ENCODE data around the gene NT5DC3. TPM values are rescaled to one million over a fixed set of nuclear protein-coding genes. Genes with fewer than 3 reads are reported as not detected.

NT5DC3 gene
- total RNA-seq, 1 experiment from 2014 or later, result 19.7 TPM

GRCh38 chr12:103834942-103835341, 6.1 kb downstream of the NT5DC3 start:
- ChIA-PET CTCF (no interaction called here), POLR2A (ENCODE audit: low non-redundant PET) (no interaction called here)
- intact Hi-C loops (cut with micrococcal nuclease; ENCODE audit: unreplicated experiment), result loop anchor here (5.0 kb wide), 1 partner anchor 33 kb away; no protein-coding TSS in a partner anchor
- no peaks in the 10 kb centered on the region for H3K36me3 ChIP-seq (ENCODE audit: insufficient read depth, low read length, poor library complexity, severe bottlenecking)
- TF ChIP-seq EZH2 (IDR thresholded peaks at IDR 0.05; ENCODE audit: borderline replicate concordance, low read depth, low read length, poor library complexity, severe bottlenecking) (no peak), CTCF (conservative IDR thresholded peaks at IDR 0.05; ENCODE audit: low read depth, low read length) (no peak)
- no peak overlapping the region for H3K4me3 ChIP-seq (ENCODE audit: low read depth, low read length, poor library complexity, severe bottlenecking)
- no TSS peak for BruUV-seq (replicated peaks)
- peaks cover 19% of the 10 kb centered on the region for H3K4me1 ChIP-seq (ENCODE audit: insufficient read depth, low read length, poor library complexity, severe bottlenecking)
- peaks cover 13% of the 10 kb centered on the region for H3K9me3 ChIP-seq (ENCODE audit: low read depth, low read length, poor library complexity, severe bottlenecking)
- H3K27ac ChIP-seq (ENCODE audit: low read depth, low read length, poor library complexity, severe bottlenecking), result no peak overlapping the region
- H3K27me3 ChIP-seq (replicated peaks; ENCODE audit: insufficient read depth, low read depth, low read length, poor library complexity), result no peaks in the 10 kb centered on the region
- DNase-seq (ENCODE audit: low spot score), result no peak

- no peak for TF ChIP-seq EZH2 (IDR thresholded peaks at IDR 0.05; ENCODE audit: borderline replicate concordance, low read depth, low read length, poor library complexity, severe bottlenecking)
- TF ChIP-seq CTCF (conservative IDR thresholded peaks at IDR 0.05; ENCODE audit: low read depth, low read length), result no peak
- Histone ChIP-seq H3K4me3 (ENCODE audit: low read depth, low read length, poor library complexity, severe bottlenecking) (no peak overlapping the region), H3K27me3 (replicated peaks; ENCODE audit: insufficient read depth, low read depth, low read length, poor library complexity) (no peaks in the 10 kb centered on the region), H3K36me3 (ENCODE audit: insufficient read depth, low read length, poor library complexity, severe bottlenecking) (no peaks in the 10 kb centered on the region), H3K27ac (ENCODE audit: low read depth, low read length, poor library complexity, severe bottlenecking) (peak overlapping the region; percentile 18), H3K9me3 (ENCODE audit: low read depth, low read length, poor library complexity, severe bottlenecking) (peaks cover 15% of the 10 kb centered on the region), H3K4me1 (ENCODE audit: insufficient read depth, low read length, poor library complexity, severe bottlenecking) (peaks cover 14% of the 10 kb centered on the region)
- no TSS peak for BruUV-seq (replicated peaks)
- ChIA-PET CTCF (no interaction called here), POLR2A (ENCODE audit: low non-redundant PET) (interaction anchor here (0.7 kb wide), 1 partner anchor 132 kb away, joined by 3 read pairs; the partner anchor contains the start of gene TDG)
- intact Hi-C loops (cut with micrococcal nuclease; ENCODE audit: unreplicated experiment), result no loop called here
- DNase-seq (ENCODE audit: low spot score), result no peak
Measured at GRCh38 chr12:103833891-103834290, 7.1 kb downstream of the NT5DC3 start.

- CTCF ChIA-PET, result no interaction called here
- POLR2A ChIA-PET (ENCODE audit: low non-redundant PET), result no interaction called here
- TF ChIP-seq CTCF (conservative IDR thresholded peaks at IDR 0.05; ENCODE audit: low read depth, low read length) (no peak), EZH2 (IDR thresholded peaks at IDR 0.05; ENCODE audit: borderline replicate concordance, low read depth, low read length, poor library complexity, severe bottlenecking) (no peak)
Measured at GRCh38 chr12:103833095-103833775, 7.8 kb downstream of the NT5DC3 start.

More at GRCh38 chr12:103833095-103833775, 7.8 kb downstream of the NT5DC3 start:
- Histone ChIP-seq H3K27ac (ENCODE audit: low read depth, low read length, poor library complexity, severe bottlenecking) (peak overlapping the region; percentile 18), H3K4me3 (ENCODE audit: low read depth, low read length, poor library complexity, severe bottlenecking) (no peak overlapping the region), H3K9me3 (ENCODE audit: low read depth, low read length, poor library complexity, severe bottlenecking) (peaks cover 15% of the 10 kb centered on the region), H3K27me3 (replicated peaks; ENCODE audit: insufficient read depth, low read depth, low read length, poor library complexity) (no peaks in the 10 kb centered on the region), H3K36me3 (ENCODE audit: insufficient read depth, low read length, poor library complexity, severe bottlenecking) (no peaks in the 10 kb centered on the region), H3K4me1 (ENCODE audit: insufficient read depth, low read length, poor library complexity, severe bottlenecking) (peaks cover 14% of the 10 kb centered on the region)
- BruUV-seq (replicated peaks), result no TSS peak
- DNase-seq (ENCODE audit: low spot score), result no peak
- intact Hi-C loops (cut with micrococcal nuclease; ENCODE audit: unreplicated experiment), result no loop called here

Measured in A673 (cell line).